K562 (cell line): ENCODE measurements around the gene DEFB114. TPM values are rescaled to one million over a fixed set of nuclear protein-coding genes. Genes with fewer than 3 reads are reported as not detected.

Source experiments
- BDP1 ChIP-seq: IDR thresholded peaks from 3 replicates; pipeline ENCODE4 v1.6.1; 2011; ENCODE audit not compliant: insufficient read length, insufficient read depth
- CBFA2T3 ChIP-seq: fragments of 450-650 bp; IDR thresholded peaks from 2 replicates; pipeline ENCODE4 v1.6.1; 2017
- DPF2 ChIP-seq: fragments of 450-650 bp; IDR thresholded peaks from 2 replicates; pipeline ENCODE4 v1.6.1; 2016
- EGR1 ChIP-seq: fragments of 450-650 bp; conservative IDR thresholded peaks from 2 replicates; pipeline ENCODE4 v1.6.1; 2017; ENCODE audit warnings: mild to moderate bottlenecking
- GTF2E2 ChIP-seq: fragments of 200-800 bp; sonication (Bioruptor generic); IDR thresholded peaks from 2 replicates; pipeline ENCODE4 v1.6.1; 2016; ENCODE audit warnings: missing genetic modification characterization, missing compliant biosample characterization
- ILF3 ChIP-seq: fragments of 450-650 bp; IDR thresholded peaks from 2 replicates; pipeline ENCODE4 v1.6.1; 2018; ENCODE audit warnings: antibody characterized with exemption, mild to moderate bottlenecking, moderate library complexity, borderline replicate concordance
- MCM5 ChIP-seq: fragments of 450-650 bp; IDR thresholded peaks from 2 replicates; pipeline ENCODE4 v1.6.1; 2016; ENCODE audit warnings: low read depth
- RERE ChIP-seq: sonication (generic); formaldehyde crosslinking; IDR thresholded peaks from 2 replicates; pipeline ENCODE4 v1.8.0; 2023; ENCODE audit warnings: missing genetic modification reagents, mild to moderate bottlenecking, borderline replicate concordance
- SREBF2 ChIP-seq: sonication (generic); formaldehyde crosslinking; IDR thresholded peaks from 2 replicates; pipeline ENCODE4 v1.4.0; 2020; ENCODE audit warnings: mild to moderate bottlenecking, missing genetic modification reagents
- U2AF2 ChIP-seq: fragments of 200-400 bp; formaldehyde crosslinking; optimal IDR thresholded peaks from 2 replicates; pipeline ENCODE3; 2017; ENCODE audit warnings: low read depth, mild to moderate bottlenecking, low read length
- USF1 ChIP-seq: sonication (generic); formaldehyde crosslinking; IDR thresholded peaks from 2 replicates; pipeline ENCODE4 v1.9.0; 2022; ENCODE audit warnings: mild to moderate bottlenecking, missing genetic modification reagents
- ZNF232 ChIP-seq: sonication (generic); formaldehyde crosslinking; IDR thresholded peaks from 2 replicates; pipeline ENCODE4 v1.8.0; 2022; ENCODE audit warnings: mild to moderate bottlenecking, missing genetic modification reagents
- ZNF280B ChIP-seq: fragments of 250-450 bp; sonication (Bioruptor Pico); IDR thresholded peaks from 2 replicates; pipeline ENCODE4 v1.5.1; 2021; ENCODE audit warnings: mild to moderate bottlenecking
- ZNF717 ChIP-seq: fragments of 250-450 bp; sonication (Bioruptor Pico); IDR thresholded peaks from 2 replicates; pipeline ENCODE4 v1.5.0; 2021
- ZNF740 ChIP-seq, 3 experiments: fragments of 200-800 bp in 1 of 3; sonication (Bioruptor generic) in 1 of 3; sonication (generic) in 1 of 3; formaldehyde crosslinking in 1 of 3; IDR thresholded peaks; 2 replicates each; pipeline versions ENCODE4 v1.6.1 to v1.8.0; 2016 to 2022; ENCODE audit warnings: mild to moderate bottlenecking in 2 of 3, missing compliant biosample characterization in 2 of 3, missing genetic modification characterization in 2 of 3, missing genetic modification reagents in 1 of 3
- ZNF79 ChIP-seq: fragments of 250-450 bp; sonication (Bioruptor Pico); IDR thresholded peaks from 2 replicates; pipeline ENCODE4 v1.4.0; 2020; ENCODE audit warnings: low read depth, mild to moderate bottlenecking, moderate library complexity
- ZSCAN29 ChIP-seq: fragments of 450-650 bp; IDR thresholded peaks from 2 replicates; pipeline ENCODE4 v1.6.1; 2017
- ZSCAN32 ChIP-seq: fragments of 450-650 bp; formaldehyde crosslinking; IDR thresholded peaks from 2 replicates; pipeline ENCODE4 v1.4.0; 2020; ENCODE audit warnings: mild to moderate bottlenecking, moderate library complexity
- polyA plus RNA-seq, 8 experiments: library from polyadenylated mRNA; depleted of rRNA in 4 of 8; stranded (reverse) in 5 of 8; unstranded in 3 of 8; fragments of >200 nt; fragmentation: Nextera tagmentation in 2 of 8; fragmentation: Illumina TruSeq in 1 of 8; extraction: Ambion mirVana in 2 of 8; extraction: Trizol in 1 of 8; gene quantifications; 2 replicates each; pipeline versions ENCODE4 v1.2.1 to v1.2.3, GENCODE V29; 2011 to 2014; ENCODE audit warnings: inconsistent platforms in 1 of 8, missing spikeins in 1 of 8
- total RNA-seq, 7 experiments: library from RNA; depleted of rRNA in 6 of 7; stranded (reverse); fragments of >200 nt in 6 of 7; fragmentation: Illumina TruSeq in 2 of 7; extraction: Trizol in 2 of 7; gene quantifications; 2 replicates each; pipeline versions ENCODE4 v1.2.1 to v1.2.3, GENCODE V29; 2011 to 2021; ENCODE audit warnings: low replicate concordance in 1 of 7

DEFB114 gene
- total and polyA plus RNA-seq, 9 of the 15 experiments (the other 6 are each of a cell fraction or from before 2014, with no cell fraction given): not detected

- TF ChIP-seq RERE (no peak), BDP1 (no peak), ZSCAN29 (no peak), USF1 (no peak), ZNF280B (no peak), SREBF2 (no peak), MCM5 (no peak), CBFA2T3 (peak; percentile 22; the same call in 1 of the 2 replicates), U2AF2 (no peak), ILF3 (no peak), ZNF717 (no peak), ZSCAN32 (no peak), GTF2E2 (no peak), DPF2 (peak; percentile 92), ZNF232 (CRISPR knock-in tag) (no peak), ZNF79 (no peak), EGR1 (peak; percentile 73; the same call in 1 of the 2 replicates), ZNF740 (CRISPR knock-in tag; IDR thresholded peaks at IDR 0.05) (no peak), ZNF740 (tag; IDR thresholded peaks at IDR 0.05) (no peak)
These were observed 23.9 kb downstream of the DEFB114 start (continued) for GRCh38 chr6:49939993-49940498.
